Suprapubic skin (tissue), 4 donors: ENCODE data around the gene CRCP.

Experiments
- EP300 ChIP-seq: sonication (generic); formaldehyde crosslinking; IDR thresholded peaks from one replicate; pipeline ENCODE4 v1.6.1; 2017; ENCODE audit warnings: antibody characterized with exemption
- POLR2A ChIP-seq, 2 donors: fragments of 450-650 bp; IDR thresholded peaks; one replicate each; pipeline ENCODE4 v1.6.1; 2017; ENCODE audit warnings: antibody characterized with exemption in 2 of 2, mild to moderate bottlenecking in 2 of 2, moderate library complexity in 2 of 2
- POLR2AphosphoS5 ChIP-seq, 3 donors: sonication (generic); formaldehyde crosslinking; IDR thresholded peaks; one replicate each; pipeline ENCODE4 v1.6.1; 2017; ENCODE audit warnings: antibody characterized with exemption in 3 of 3
- TF ChIP-seq, protein P1 (sequence below), 2 donors: fragments of 200-600 bp in 1 of 2; fragments of 450-650 bp in 1 of 2; sonication (generic) in 1 of 2; IDR thresholded peaks; one replicate each; pipeline ENCODE4 v1.5.1; 2016 to 2019; ENCODE audit warnings: antibody characterized with exemption in 2 of 2, mild to moderate bottlenecking in 1 of 2, moderate library complexity in 1 of 2

DNA sequence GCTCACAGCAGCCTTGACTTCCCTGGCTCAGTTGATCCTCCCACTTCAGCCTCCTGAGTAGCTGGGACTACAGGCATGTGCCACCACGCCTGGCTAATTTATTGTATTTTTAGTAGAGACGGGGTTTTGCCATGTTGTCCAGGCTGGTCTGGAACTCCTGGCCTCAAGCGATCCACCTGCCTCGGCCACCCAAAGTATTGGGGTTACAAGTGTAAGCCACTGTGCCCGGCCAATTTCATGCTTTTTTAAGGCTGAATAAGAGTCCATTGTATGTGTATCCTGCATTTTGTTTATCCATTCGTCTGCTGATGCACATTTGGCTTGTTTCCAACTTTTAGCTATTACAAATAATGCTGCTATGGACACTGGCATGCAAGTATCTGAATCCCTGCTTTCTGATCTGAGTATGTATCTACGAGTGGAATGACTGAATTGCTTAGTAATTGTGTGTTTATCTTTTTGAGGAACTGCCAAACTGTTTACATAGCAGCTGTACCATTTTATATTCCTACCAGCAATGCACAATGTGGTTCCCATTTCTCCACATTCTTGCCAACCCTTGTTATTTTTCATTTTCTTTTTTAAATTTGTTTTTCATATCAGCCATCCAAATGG lies 53.2 kb downstream of the CRCP start:
- TF ChIP-seq, protein P1, sequence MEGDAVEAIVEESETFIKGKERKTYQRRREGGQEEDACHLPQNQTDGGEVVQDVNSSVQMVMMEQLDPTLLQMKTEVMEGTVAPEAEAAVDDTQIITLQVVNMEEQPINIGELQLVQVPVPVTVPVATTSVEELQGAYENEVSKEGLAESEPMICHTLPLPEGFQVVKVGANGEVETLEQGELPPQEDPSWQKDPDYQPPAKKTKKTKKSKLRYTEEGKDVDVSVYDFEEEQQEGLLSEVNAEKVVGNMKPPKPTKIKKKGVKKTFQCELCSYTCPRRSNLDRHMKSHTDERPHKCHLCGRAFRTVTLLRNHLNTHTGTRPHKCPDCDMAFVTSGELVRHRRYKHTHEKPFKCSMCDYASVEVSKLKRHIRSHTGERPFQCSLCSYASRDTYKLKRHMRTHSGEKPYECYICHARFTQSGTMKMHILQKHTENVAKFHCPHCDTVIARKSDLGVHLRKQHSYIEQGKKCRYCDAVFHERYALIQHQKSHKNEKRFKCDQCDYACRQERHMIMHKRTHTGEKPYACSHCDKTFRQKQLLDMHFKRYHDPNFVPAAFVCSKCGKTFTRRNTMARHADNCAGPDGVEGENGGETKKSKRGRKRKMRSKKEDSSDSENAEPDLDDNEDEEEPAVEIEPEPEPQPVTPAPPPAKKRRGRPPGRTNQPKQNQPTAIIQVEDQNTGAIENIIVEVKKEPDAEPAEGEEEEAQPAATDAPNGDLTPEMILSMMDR (IDR thresholded peaks at IDR 0.05): no peak
- TF ChIP-seq EP300: no peak
- no peak for TF ChIP-seq POLR2A (IDR thresholded peaks at IDR 0.05)
- no peak for TF ChIP-seq POLR2AphosphoS5 (IDR thresholded peaks at IDR 0.05)
